HG02938 (cell line): ENCODE data around the gene ELP4.
"Not testable (repeated sequence)": the region's sequence is repeated elsewhere in the genome, so short reads cannot be mapped to it uniquely, and the experiment has no call there.

Experiments
- ATAC-seq: cut with Tn5 transposase; IDR thresholded peaks from one replicate; pipeline ENCODE4 v1.9.1; 2021; ENCODE audit warnings: mild to moderate bottlenecking, moderate library complexity; ENCODE audit not compliant: unreplicated experiment

The ELP4 gene

GRCh38 chr11:31641477-31642062 is 132.0 kb downstream of the ELP4 start:
- ATAC-seq = no peak

- no peak for ATAC-seq
Measured at GRCh38 chr11:31643857-31644256, 134.3 kb downstream of the ELP4 start.

- ATAC-seq = no peak
Measured at GRCh38 chr11:31645747-31646146, 136.2 kb downstream of the ELP4 start.

GRCh38 chr11:31646216-31646615 is 136.6 kb downstream of the ELP4 start:
- no peak for ATAC-seq

- ATAC-seq = no peak
Measured at GRCh38 chr11:31649129-31649966, 139.8 kb downstream of the ELP4 start.

GRCh38 chr11:31651208-31651607 is 141.6 kb downstream of the ELP4 start:
- no peak for ATAC-seq

- peak; percentile 74 for ATAC-seq
Measured at GRCh38 chr11:31651822-31652221, 142.3 kb downstream of the ELP4 start.

GRCh38 chr11:31652528-31652927 is 143.0 kb downstream of the ELP4 start:
- peak; percentile 58 for ATAC-seq

- ATAC-seq = no peak
Measured at GRCh38 chr11:31655483-31655882, 145.9 kb downstream of the ELP4 start.

GRCh38 chr11:31656051-31656450 is 146.5 kb downstream of the ELP4 start:
- ATAC-seq = no peak

GRCh38 chr11:31657091-31657490 is 147.5 kb downstream of the ELP4 start:
- ATAC-seq = no peak

GRCh38 chr11:31664129-31664528 is 154.6 kb downstream of the ELP4 start:
- ATAC-seq = no peak

- ATAC-seq = no peak
Measured at GRCh38 chr11:31664954-31665353, 155.4 kb downstream of the ELP4 start.

GRCh38 chr11:31671681-31672080 is 162.1 kb downstream of the ELP4 start:
- ATAC-seq = no peak

- ATAC-seq = not testable (repeated sequence)
Measured at GRCh38 chr11:31673108-31673507, 163.5 kb downstream of the ELP4 start.

GRCh38 chr11:31676280-31676982 is 166.9 kb downstream of the ELP4 start:
- ATAC-seq = no peak

- no peak for ATAC-seq
Measured at GRCh38 chr11:31680770-31681169, 171.2 kb downstream of the ELP4 start.

GRCh38 chr11:31687256-31687655 is 177.7 kb downstream of the ELP4 start:
- ATAC-seq = no peak

GRCh38 chr11:31687861-31688260 is 178.3 kb downstream of the ELP4 start:
- ATAC-seq = no peak

- ATAC-seq = no peak
Measured at GRCh38 chr11:31689559-31689958, 180.0 kb downstream of the ELP4 start.

GRCh38 chr11:31690041-31690440 is 180.5 kb downstream of the ELP4 start:
- ATAC-seq = no peak

- ATAC-seq = no peak
Measured at GRCh38 chr11:31690516-31690915, 180.9 kb downstream of the ELP4 start.
